GM21528 (cell line): Measurements from ENCODE around the gene EPN3.

Source experiments
- ATAC-seq: cut with Tn5 transposase; IDR thresholded peaks from one replicate; pipeline ENCODE4 v1.9.1; 2021; ENCODE audit warnings: mild to moderate bottlenecking, moderate library complexity; ENCODE audit not compliant: unreplicated experiment, low FRiP score

The EPN3 gene

DNA sequence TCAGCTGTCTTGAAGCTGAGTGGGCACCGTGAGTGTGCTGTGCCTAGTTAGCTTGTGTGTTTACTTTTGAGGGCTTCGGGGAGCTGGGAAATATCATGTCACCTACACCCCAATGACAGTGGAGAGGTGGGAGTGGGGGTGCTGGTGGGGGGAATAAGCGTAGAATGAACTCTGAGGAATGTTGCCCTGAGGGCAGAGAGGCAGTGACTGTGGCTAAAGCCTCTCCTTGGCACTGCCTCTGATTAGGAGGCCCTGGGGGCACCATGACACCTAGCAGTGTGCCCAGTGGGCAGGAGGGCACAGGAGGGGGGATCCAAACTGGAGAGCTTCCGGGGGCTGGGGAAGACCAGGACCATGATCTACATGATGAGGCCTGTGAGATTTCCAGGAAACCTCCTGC is 52.8 kb downstream of the EPN3 start:
- no peak for ATAC-seq

DNA sequence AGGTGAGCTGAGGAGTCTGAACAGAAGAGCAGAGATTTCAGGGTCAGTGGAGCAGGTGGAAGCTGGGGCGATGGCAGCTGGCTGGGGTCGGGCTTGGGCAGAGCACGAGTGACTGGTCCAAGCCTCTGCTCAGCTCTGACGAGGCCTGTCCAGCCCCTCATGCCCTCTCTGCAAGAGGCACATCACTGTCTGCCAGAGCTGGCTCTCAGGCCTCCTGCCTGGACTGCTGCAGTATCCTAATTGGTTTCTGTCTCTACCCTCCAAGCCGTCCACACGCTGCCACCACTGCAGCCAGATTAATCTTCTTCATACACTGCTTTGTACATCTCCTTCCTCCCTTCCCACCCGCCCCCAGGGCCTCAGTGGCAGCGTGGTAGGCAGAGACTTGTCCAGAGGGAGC is 53.4 kb downstream of the EPN3 start:
- no peak for ATAC-seq

DNA sequence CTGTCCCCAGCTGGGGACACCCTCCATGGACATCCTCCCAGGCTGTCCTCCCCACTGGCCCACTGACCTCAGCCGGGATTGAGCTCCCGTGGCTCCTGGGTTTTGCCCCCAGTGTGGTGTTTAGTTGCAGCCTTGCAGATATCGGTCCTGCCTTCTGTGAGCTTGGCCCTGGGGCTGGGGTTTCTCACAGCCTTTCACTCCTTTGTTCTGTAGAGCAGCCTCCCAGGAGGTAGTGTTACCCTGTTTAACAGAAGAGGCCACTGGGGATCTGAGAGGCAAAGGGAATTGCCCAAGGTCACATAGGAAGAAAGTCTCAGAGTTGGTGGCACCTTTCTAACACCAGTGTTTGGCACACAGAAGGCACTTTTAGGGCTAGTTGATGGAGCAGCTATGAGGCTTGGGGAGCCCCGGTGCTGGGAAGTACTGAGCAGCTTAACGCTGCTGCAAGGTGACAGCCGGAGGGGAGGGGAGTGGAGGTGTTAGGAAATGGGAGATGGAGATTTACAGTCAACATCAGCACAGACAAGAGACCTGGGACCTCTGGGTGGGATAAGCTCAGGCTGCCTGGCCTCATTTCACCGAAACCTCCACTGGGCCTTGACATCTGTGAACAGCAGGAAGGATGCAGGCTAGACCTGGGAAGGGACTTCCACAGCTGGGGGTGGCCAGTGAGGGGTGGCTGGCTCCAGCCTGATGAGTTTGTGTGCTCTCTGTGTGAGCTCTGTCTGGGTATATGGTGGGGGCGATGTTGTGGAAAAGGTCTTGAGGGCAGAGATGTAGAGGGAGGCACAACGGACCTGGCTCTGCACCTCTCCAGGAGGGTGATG is 54.1 kb downstream of the EPN3 start:
- ATAC-seq: no peak

DNA sequence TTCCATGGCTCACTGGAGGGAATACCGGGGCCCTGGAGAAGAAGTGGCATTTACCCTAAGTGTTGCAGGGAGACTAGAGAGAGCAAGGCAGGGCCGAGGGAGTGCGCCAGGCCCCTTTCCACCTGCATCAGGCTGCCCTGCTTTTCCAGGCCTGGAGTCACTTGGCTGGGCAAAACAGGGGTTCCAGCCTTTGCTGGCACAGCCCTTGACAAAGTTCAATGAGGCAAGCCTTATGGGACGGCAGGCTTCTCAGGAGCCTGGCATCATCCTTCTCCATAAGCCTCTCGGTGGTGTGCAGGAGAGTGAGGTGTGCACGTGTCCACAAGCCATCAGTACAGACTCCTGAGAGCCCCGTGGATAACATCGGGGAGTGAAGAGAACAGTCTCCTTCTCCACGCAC is 55.0 kb downstream of the EPN3 start:
- no peak for ATAC-seq

DNA sequence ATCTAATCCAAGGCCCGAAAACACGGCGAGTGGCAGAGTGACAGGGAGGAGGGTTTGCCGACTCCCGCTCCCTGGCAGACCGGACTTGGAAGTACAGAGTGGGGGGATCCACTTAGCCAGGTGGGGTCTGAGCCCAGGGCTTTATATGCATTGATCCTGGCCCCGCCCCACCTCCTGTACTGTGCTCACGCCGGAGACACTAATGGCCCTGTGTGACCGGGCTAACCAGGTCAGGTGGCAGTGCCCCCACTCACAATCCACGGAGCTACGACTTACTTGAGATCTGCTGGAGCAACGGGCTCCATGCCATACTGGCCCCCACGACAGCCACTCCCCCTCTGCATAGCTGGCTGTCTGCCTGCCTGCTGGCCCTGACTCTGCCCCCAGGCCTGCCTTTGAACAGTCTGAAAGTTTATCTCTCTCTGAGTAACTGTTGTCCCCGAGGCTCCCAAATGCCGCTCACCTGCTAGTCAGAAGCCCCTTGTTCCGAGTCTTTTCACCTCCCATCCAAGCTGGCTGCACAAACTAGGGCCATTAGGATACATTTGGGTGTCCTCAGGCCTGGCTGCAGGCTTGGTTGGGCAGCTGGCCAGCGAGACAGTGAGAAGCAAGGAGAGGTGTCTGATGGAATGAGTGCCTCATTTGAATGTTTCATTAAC is 56.0 kb downstream of the EPN3 start:
- ATAC-seq: no peak

DNA sequence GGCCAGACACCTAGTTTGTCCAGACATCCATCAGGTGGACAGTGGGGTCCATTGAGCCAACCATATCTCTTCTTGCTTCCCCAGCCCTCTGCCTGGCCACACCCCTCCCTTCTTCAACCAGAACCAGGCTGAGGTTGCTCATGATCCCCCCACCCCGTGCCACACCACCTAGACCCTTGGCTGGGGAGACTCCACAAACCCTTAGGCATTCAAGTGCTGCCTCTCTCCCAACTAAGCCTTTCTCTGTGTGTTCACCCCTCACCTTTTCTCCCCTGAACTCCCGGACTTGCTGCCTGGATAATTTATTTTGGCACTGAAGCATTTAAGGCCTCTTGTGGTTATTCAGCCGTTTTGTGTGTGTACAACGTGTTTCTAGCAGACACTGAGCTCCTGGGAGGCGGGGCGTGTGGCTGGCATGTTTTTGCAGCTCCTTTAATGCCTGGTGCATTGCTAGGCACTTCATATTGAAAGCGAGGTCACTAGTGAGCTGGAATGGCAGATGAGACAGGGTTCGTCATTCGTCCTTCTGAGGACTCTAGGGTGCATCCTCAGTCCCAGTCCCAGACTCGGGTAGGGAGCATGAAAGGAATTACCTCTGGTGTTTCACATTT is 56.7 kb downstream of the EPN3 start:
- no peak for ATAC-seq

DNA sequence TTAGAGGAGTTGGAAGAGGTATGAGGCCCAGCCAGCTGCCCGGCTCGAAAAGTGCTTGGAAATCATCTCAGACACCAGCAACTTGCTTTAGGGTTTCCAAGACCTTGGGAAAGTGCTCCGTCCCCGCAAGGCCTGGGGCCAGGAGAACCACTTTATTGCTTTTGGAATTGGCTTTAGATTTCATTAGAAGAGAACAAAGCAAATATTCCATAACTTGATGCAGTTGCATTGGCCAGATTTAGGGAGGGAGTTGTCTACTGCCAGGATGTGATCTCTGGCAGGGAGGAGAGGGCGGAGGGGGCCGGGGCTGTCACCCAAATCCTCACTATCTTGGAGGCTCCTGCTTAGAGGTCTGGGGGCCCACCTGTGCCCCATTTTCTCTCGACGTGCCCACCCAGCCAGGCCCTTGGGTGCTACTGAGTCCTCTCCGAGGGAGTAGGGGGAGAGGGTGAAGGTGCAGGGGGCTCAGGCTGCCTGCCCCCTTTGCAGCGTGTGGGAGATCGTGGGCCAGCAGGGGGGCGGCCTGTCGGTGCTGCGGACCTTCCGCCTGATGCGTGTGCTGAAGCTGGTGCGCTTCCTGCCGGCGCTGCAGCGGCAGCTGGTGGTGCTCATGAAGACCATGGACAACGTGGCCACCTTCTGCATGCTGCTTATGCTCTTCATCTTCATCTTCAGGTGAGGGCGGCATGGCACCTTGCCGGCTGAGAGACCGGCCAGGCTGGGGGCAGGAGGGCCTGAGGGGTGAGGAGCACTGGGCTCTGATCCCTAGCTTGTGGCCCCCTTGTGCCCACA is 58.6 kb downstream of the EPN3 start:
- no peak for ATAC-seq

DNA sequence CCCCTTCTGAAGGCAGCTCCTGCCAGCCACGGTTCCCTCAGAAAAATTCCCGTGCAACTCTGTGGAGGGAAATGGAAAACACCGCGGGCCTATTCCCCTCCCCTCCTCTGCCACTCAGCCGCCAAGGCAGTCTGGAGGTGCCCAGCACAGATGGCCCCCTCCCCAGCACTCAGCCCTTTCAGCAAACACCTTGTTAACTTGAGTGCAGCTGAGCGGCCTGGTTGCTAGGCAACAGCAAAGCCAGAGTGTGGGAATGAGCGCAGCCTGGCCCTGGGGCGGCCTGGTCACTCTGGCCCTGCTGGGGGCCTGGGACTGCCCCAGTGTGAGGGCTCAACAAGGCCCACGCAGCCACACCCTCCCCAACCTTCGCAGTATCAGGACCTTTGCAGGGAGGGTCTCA is 60.8 kb downstream of the EPN3 start:
- no peak for ATAC-seq
